Measurements from ENCODE around the gene ABCD3.
"Not testable (repeated sequence)": the region's sequence is repeated elsewhere in the genome, so short reads cannot be mapped to it uniquely, and the experiment has no call there.

ABCD3 gene

GRCh38 chr1:94417978-94418663, at the start of gene ABCD3:
ABCD3 (plus strand) TSS chr1:94418389; CDS start chr1:94418479, 90 bp downstream.
- DNase-seq, result peak; percentile 98

DNA sequence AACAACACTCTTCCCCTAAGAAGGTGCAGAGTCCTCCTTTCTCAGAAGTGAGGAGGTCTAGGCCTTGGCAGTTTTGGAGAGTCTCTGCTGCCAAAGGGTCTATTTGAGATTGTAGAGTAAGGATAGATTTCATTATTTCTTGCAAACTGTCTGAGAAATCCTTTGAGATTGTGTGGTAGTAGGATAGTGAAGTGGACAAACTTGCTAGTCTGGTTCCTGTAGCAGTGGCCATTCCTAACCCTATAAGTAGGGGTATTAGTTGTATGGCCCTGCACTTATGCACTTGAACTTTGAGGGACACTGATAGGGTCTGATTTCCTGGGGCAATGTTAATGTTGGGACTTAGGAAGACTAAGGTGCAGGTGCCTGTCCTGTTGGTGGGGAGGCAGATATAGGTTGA, 45.4 kb upstream of the ABCD3 start:
- DNase-seq, result not testable (repeated sequence)

- not testable (repeated sequence) for DNase-seq
Measured at GRCh38 chr1:94373311-94373710, 44.9 kb upstream of the ABCD3 start.

GRCh38 chr1:94375666-94376065, 42.5 kb upstream of the ABCD3 start:
- not testable (repeated sequence) for DNase-seq

GRCh38 chr1:94378493-94378892, 39.7 kb upstream of the ABCD3 start:
- DNase-seq, result not testable (repeated sequence)

DNA sequence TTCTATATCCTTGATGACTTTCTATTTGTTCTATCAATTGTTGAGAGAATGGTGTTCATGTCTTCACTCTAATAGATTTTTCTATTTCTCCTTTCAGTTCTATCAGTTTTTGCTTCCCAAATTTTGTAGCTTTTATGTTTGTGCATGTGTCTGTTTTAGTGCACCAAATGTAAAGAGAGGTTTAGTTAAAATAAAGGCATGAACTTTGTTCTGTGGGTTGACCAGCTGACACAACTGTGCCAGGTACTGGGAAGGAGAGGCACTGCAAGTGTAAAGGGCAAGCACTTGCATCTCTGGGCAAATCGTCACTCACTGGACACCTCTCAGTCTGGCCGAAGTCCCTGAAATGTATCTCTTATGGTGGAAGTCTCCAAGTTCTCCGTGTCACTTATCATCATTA, 38.6 kb upstream of the ABCD3 start:
- no peak for DNase-seq

DNA sequence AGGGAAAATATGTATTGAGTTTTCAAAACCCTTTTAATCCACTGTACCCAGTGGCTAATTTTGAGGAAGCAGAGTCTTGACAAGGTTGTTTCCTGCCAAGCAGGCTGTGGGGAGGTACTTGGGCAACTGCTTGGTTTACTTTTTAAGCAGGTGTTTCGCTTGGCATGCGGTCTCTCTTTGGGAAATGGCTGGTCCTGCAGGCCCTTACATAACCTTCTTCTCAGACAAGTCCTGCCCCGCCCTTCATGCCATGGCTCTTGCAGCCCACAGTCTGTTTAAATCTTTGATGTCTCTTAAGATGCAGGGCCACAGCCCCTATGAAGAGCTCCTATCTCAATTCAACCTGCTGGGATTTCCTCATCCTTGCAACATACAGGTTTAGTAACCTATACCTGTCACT, 36.0 kb upstream of the ABCD3 start:
- no peak for DNase-seq

GRCh38 chr1:94383966-94384408, 34.2 kb upstream of the ABCD3 start:
- DNase-seq, result no peak

- DNase-seq, result no peak
Measured at GRCh38 chr1:94384485-94385265, 33.5 kb upstream of the ABCD3 start.

DNA sequence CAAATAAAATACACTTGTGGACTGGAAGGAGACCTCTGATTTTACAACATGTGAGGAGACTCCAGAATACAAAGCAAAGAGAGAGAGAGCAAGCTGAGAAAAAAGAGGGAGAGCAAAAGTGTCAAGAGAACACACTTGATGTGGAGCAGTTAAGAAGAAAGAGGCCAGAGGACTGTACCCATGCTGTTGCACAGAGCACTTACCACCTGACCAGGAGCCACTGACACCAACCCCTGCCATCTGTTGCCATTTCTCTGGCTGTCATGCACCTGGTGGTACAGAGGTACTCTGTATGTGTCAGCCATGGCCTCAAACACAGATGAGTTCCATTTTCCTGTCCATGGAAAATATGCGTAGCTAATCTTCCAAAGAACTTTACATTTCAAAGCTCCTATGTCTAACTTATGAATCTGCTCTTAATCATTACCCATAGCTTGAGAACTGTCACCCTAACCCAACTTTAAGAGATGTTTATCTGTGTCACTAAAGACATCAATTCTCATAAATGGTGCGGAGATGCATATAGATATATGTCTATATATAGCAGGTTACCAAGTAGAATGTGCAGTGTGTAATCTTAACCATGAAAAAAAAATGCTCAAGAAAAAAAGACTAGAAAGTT, 32.8 kb upstream of the ABCD3 start:
- DNase-seq, result no peak

GRCh38 chr1:94389298-94389697, 28.9 kb upstream of the ABCD3 start:
- no peak for DNase-seq

DNA sequence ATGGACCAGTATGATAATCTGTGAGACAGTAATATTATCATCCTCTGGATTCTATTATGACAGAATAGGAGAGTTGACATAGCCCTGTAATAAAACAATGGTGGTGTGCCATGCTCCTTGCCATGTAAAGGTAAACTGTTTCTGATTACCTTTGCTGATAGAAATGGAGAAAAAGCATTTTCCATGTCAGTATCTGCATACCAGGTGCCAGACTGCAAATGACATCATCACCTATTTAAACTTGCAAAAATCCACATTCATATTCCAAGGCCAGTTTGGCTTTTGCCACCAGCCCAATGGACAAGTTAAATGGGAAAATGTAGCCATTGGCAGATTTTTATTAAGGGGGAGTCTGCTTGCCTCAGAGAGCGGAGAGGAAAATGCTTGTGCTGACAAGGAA, 23.9 kb upstream of the ABCD3 start:
- DNase-seq, result no peak

GRCh38 chr1:94395231-94395630, 23.0 kb upstream of the ABCD3 start:
- DNase-seq, result no peak

DNA sequence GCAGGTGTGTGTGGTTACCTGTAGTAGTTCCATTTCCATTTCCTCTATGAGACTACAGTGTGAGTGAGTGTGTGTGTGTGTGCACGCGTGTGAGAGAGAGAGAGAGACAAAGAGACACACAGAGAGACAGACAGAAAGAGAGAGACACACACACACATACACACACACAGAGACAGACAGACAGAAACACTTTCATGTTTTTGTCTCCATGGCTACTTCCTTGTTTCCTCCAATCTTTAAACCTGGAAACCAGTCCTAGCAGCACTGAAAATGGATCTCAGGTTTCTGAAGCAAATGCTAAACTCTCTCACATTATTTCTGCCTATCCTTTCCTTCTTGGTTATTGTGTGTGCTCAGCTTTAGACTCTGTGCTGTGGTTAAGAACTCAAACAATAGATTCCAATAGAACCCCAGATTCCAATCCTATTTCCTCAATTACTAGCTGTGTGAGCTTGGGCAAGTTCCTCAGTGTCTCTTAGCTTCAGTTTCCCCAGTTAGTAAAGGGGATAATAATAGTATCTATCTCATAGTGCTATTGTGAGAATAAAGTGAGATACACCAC, 22.4 kb upstream of the ABCD3 start:
- no peak for DNase-seq

- DNase-seq, result no peak
Measured at GRCh38 chr1:94396356-94397010, 21.7 kb upstream of the ABCD3 start.

DNA sequence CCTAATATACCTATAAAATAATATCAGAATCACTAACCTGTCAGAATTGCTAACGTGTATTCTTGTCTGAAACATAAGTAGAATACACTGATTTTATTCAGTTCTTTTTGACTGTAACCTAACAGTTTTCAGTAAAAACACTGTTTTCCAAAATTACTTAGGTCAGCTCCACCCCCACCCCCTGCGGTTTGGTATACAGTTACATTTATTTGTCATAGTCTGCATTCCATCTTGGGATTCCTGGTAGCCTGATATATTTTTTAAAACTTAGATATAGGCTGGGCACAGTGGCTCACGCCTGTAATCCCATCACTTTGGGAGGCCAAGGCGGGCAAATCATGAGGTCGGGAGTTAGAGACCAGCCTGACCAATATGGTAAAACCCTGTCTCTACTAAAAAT, 19.8 kb upstream of the ABCD3 start:
- DNase-seq, result no peak

DNA sequence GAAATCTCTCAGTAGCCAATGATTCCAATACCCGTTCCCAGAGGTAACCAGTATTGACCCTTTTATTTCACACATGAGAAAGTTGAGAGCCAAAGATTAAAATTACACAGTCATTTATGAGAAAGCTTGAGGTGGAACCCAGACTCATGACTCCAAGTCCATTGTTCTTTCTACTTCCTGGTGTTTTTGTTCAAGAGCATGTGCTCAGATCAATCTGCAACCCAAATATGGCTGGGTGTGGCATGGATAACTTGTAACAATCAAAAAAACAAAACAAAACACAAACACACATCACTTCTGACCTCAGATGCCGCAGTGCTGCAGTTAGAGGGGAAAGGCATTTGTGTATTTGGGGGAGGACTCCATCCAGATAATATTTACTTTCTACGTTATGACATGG, 18.7 kb upstream of the ABCD3 start:
- DNase-seq, result no peak

GRCh38 chr1:94401206-94401605, 17.0 kb upstream of the ABCD3 start:
- no peak for DNase-seq

DNA sequence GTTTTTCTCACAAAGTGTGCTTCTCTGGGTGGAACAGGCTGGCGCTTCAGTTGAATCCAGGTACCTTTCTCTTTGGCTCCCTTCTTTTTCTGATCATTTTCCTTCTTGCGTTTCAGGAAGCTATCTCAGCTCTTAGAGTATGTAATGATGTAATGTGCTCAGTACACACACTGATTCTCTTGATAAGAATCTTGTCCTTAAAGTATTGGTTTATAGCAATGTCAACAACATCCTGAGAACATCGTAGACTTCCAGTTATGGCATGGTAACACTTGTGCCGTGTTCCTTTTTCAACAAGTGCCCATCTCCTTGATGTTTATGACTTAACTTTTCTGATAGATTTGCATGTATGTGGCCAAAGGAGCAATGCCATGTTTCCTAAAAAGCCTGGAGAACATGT, 11.7 kb upstream of the ABCD3 start:
- DNase-seq, result no peak

GRCh38 chr1:94408104-94408830, 9.9 kb upstream of the ABCD3 start:
- DNase-seq, result no peak

GRCh38 chr1:94411237-94411636, 7.0 kb upstream of the ABCD3 start:
- no peak for DNase-seq

GRCh38 chr1:94413311-94413710, 4.9 kb upstream of the ABCD3 start:
- DNase-seq, result no peak
